Calu3 (cell line): ENCODE measurements around the gene PXDN. TPM values are rescaled to one million over a fixed set of nuclear protein-coding genes. Genes with fewer than 3 reads are reported as not detected.

ENCODE experiments used
- BruUV-seq: library from RNA; stranded (reverse); fragments of 400-500 nt; replicated peaks from 2 replicates; lab custom pipeline; 2021; lab: Mats Ljungman, UMichigan
- CTCF ChIA-PET: fragments of 300-600 bp; sonication (Branson Sonifier 250); formaldehyde crosslinking; loops from one replicate; lab custom pipeline; 2022; ENCODE audit warnings: antibody characterized with exemption; lab: Charles Lee
- DNase-seq: peaks from one replicate; pipeline ENCODE4 v3.0.0; 2022
- H3K27ac Mint-ChIP-seq: one replicate; pipeline ENCODE4 v1.8.0; 2022; ENCODE audit warnings: mixed read lengths; ENCODE audit not compliant: unreplicated experiment
- H3K27me3 Mint-ChIP-seq: one replicate; pipeline ENCODE4 v1.8.0; 2022; ENCODE audit warnings: mixed read lengths; ENCODE audit not compliant: unreplicated experiment
- H3K36me3 Mint-ChIP-seq: one replicate; pipeline ENCODE4 v1.8.0; 2022; ENCODE audit warnings: mild to moderate bottlenecking, moderate library complexity, mixed read lengths; ENCODE audit not compliant: insufficient read depth, unreplicated experiment
- H3K4me1 Mint-ChIP-seq: one replicate; pipeline ENCODE4 v1.8.0; 2022; ENCODE audit warnings: mild to moderate bottlenecking, low read depth, mixed read lengths; ENCODE audit not compliant: unreplicated experiment
- H3K4me3 Mint-ChIP-seq: one replicate; pipeline ENCODE4 v1.8.0; 2022; ENCODE audit warnings: mild to moderate bottlenecking, low read depth, moderate library complexity, mixed read lengths; ENCODE audit not compliant: unreplicated experiment
- H3K9me3 Mint-ChIP-seq: one replicate; pipeline ENCODE4 v1.8.0; 2022; ENCODE audit warnings: low read depth, mixed read lengths; ENCODE audit not compliant: unreplicated experiment
- CTCF ChIP-seq: fragments of 200-600 bp; IDR thresholded peaks from one replicate; pipeline ENCODE4 v1.8.0; 2022; ENCODE audit warnings: antibody characterized with exemption; ENCODE audit not compliant: unreplicated experiment
- intact Hi-C: fragments of 100-400 bp; cut with micrococcal nuclease; formaldehyde crosslinking; loops from one replicate; pipeline ENCODE4 v1.10.0; 2022; ENCODE audit not compliant: unreplicated experiment
- total RNA-seq: library from RNA; stranded (reverse); gene quantifications from 2 replicates; pipeline ENCODE4 v1.2.3, GENCODE V29; 2022

Gene PXDN
- total RNA-seq, 1 experiment from 2014 or later = not detected

- BruUV-seq = no TSS peak
- H3K4me1 Mint-ChIP-seq = no peaks in the 10 kb centered on the region
- DNase-seq = no peak
- H3K27me3 Mint-ChIP-seq = no peaks in the 10 kb centered on the region
- H3K4me3 Mint-ChIP-seq = no peak overlapping the region
- intact Hi-C loops = no loop called here
- TF ChIP-seq CTCF = no peak
- H3K27ac Mint-ChIP-seq = no peak overlapping the region
- H3K9me3 Mint-ChIP-seq = peaks cover 8% of the 10 kb centered on the region
- H3K36me3 Mint-ChIP-seq = no peaks in the 10 kb centered on the region
- CTCF ChIA-PET = interaction anchor here (0.6 kb wide), 1 partner anchor 190 kb away, joined by 10 read pairs; no protein-coding TSS in a partner anchor
These were observed 68.7 kb downstream of the PXDN start for GRCh38 chr2:1675633-1676032.

GRCh38 chr2:1674766-1675397, 69.4 kb downstream of the PXDN start:
- no peak for DNase-seq
- intact Hi-C loops = no loop called here
- no peaks in the 10 kb centered on the region for H3K4me1 Mint-ChIP-seq
- CTCF ChIA-PET = no interaction called here
- no peaks in the 10 kb centered on the region for H3K27me3 Mint-ChIP-seq
- H3K4me3 Mint-ChIP-seq = no peak overlapping the region
- no peak for TF ChIP-seq CTCF
- H3K9me3 Mint-ChIP-seq = peaks cover 12% of the 10 kb centered on the region
- no peaks in the 10 kb centered on the region for H3K36me3 Mint-ChIP-seq
- H3K27ac Mint-ChIP-seq = no peak overlapping the region
- BruUV-seq = no TSS peak

- no peak overlapping the region for H3K4me3 Mint-ChIP-seq
- no peak overlapping the region for H3K27ac Mint-ChIP-seq
- no peaks in the 10 kb centered on the region for H3K36me3 Mint-ChIP-seq
- DNase-seq = no peak
- intact Hi-C loops = no loop called here
- BruUV-seq = no TSS peak
- TF ChIP-seq CTCF = no peak
- H3K27me3 Mint-ChIP-seq = no peaks in the 10 kb centered on the region
- CTCF ChIA-PET = no interaction called here
- H3K9me3 Mint-ChIP-seq = peaks cover 12% of the 10 kb centered on the region
- no peaks in the 10 kb centered on the region for H3K4me1 Mint-ChIP-seq
These were observed 70.0 kb downstream of the PXDN start for GRCh38 chr2:1674276-1674675.

- TF ChIP-seq CTCF = no peak
- intact Hi-C loops = no loop called here
- DNase-seq = no peak
- no peak overlapping the region for H3K4me3 Mint-ChIP-seq
- BruUV-seq = no TSS peak
- CTCF ChIA-PET = no interaction called here
- no peaks in the 10 kb centered on the region for H3K36me3 Mint-ChIP-seq
- H3K4me1 Mint-ChIP-seq = no peaks in the 10 kb centered on the region
- peaks cover 12% of the 10 kb centered on the region for H3K9me3 Mint-ChIP-seq
- H3K27me3 Mint-ChIP-seq = no peaks in the 10 kb centered on the region
- H3K27ac Mint-ChIP-seq = no peak overlapping the region
These were observed 71.0 kb downstream of the PXDN start for GRCh38 chr2:1673160-1673944.
